CD4-positive, alpha-beta T cell treated with Interleukin-15 for 4 hours (primary cell): ENCODE results near the gene GSTM1.

Experiments
- DNase-seq: peaks from one replicate; pipeline ENCODE4 v3.0.0-alpha.2; 2020; ENCODE audit warnings: low spot score

GSTM1 gene

GRCh38 chr1:109687641-109688499 lies at the start of gene GSTM1:
Gene GSTM1, plus strand, starts transcription at chr1:109687817. Its CDS starts 57 bp downstream, at chr1:109687874.
- no peak for DNase-seq

- DNase-seq = no peak
These were observed 48.4 kb upstream of the GSTM1 start for GRCh38 chr1:109639063-109639840.

- DNase-seq = no peak
These were observed 47.8 kb upstream of the GSTM1 start for GRCh38 chr1:109639841-109640184.

GRCh38 chr1:109640285-109640865 lies 47.2 kb upstream of the GSTM1 start:
- DNase-seq = peak; percentile 89

- DNase-seq = no peak
These were observed 46.4 kb upstream of the GSTM1 start for GRCh38 chr1:109641078-109641740.

- DNase-seq = no peak
These were observed 45.8 kb upstream of the GSTM1 start for GRCh38 chr1:109641861-109642260.

- no peak for DNase-seq
These were observed 45.0 kb upstream of the GSTM1 start for GRCh38 chr1:109642626-109643025.

- peak; percentile 84 for DNase-seq
These were observed 44.0 kb upstream of the GSTM1 start for GRCh38 chr1:109643385-109644230.

GRCh38 chr1:109644670-109645069 lies 42.9 kb upstream of the GSTM1 start:
- DNase-seq = no peak

GRCh38 chr1:109649491-109649914 lies 38.1 kb upstream of the GSTM1 start:
- DNase-seq = no peak

GRCh38 chr1:109650609-109651008 lies 37.0 kb upstream of the GSTM1 start:
- no peak for DNase-seq

- no peak for DNase-seq
These were observed 35.2 kb upstream of the GSTM1 start for GRCh38 chr1:109652402-109652801.

GRCh38 chr1:109653306-109653705 lies 34.3 kb upstream of the GSTM1 start:
- no peak for DNase-seq

GRCh38 chr1:109654519-109654918 lies 33.1 kb upstream of the GSTM1 start:
- no peak for DNase-seq

GRCh38 chr1:109655615-109656519 lies 31.8 kb upstream of the GSTM1 start, which contains the start of gene GSTM4:
Gene GSTM4, plus strand, starts transcription at chr1:109656099. Its CDS starts 291 bp downstream, at chr1:109656390.
- DNase-seq = peak; percentile 50

- DNase-seq = no peak
These were observed 30.2 kb upstream of the GSTM1 start for GRCh38 chr1:109657395-109657794.

GRCh38 chr1:109657970-109658369 lies 29.6 kb upstream of the GSTM1 start:
- no peak for DNase-seq

GRCh38 chr1:109658533-109659042 lies 29.0 kb upstream of the GSTM1 start:
- DNase-seq = no peak

- no peak for DNase-seq
These were observed 28.5 kb upstream of the GSTM1 start for GRCh38 chr1:109659145-109659544.
